ENCODE measurements around the gene PSMB7. TPM values are rescaled to one million over a fixed set of nuclear protein-coding genes. Genes with fewer than 3 reads are reported as not detected.

The PSMB7 gene
- total and polyA plus RNA-seq, 2 of the 8 experiments (the other 6 are each of a cell fraction or from before 2014, with no cell fraction given), result 222 to 357 TPM

DNA sequence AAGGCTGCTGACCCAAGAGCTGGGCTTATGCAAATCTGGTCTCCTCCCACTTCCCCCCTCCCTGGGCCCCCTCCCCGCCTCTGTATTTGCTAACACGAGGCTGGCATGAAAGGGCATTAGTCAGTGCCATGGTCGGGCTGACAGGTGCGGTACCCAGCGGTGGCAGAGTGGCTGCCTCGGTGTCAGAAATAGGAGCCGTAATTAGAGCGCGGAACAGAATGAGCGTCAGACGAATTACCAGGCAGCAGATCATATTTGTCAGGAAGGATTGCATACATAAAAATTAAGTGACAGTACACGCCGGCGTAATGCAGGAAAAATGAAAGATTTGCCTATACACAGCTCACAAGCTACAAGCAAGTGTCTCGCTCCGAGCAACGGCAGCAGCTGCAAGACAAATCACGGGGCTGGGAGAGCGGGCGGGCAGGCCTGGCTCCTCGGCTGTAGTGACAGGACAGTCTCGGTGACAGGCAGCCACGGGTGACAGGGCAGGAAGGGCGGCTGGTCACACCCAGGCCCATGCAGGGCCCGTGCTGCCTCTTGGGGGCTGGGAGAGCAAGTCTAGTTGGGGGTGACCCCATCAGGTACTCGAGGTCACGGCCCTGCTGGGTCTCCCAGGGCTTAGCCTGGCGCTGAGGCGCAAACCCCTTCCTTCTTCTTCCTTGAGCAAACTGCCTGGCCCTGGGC is 85.1 kb downstream of the PSMB7 start:
- H2BK12ac ChIP-seq (ENCODE audit: low read depth, low read length), result no peak overlapping the region
- no peaks in the 10 kb centered on the region for H3K79me2 ChIP-seq (ENCODE audit: control insufficient read depth in 1 of 2, insufficient read depth in 2 of 2, low read length in 2 of 2)
- H3K27me3 ChIP-seq (replicated peaks in 1 of 4; ENCODE audit: control insufficient read depth in 3 of 4, extremely low read depth in 1 of 4, insufficient read depth in 3 of 4, low read length in 3 of 4), result no peaks in the 10 kb centered on the region
- H3K23ac ChIP-seq (ENCODE audit: insufficient read length), result no peak overlapping the region
- FAIRE-seq (no peak), DNase-seq (ENCODE audit: low read depth in 1 of 2, low spot score in 2 of 2) (no peak)
- H3K36me3 ChIP-seq (ENCODE audit: control insufficient read depth in 2 of 4, insufficient read depth in 4 of 4, low read length in 3 of 4), result no peaks in the 10 kb centered on the region
- H4K91ac ChIP-seq (replicated peaks; ENCODE audit: insufficient read length, low read length), result no peak overlapping the region
- H3K4ac ChIP-seq (replicated peaks; ENCODE audit: insufficient read length, low read depth, low read length), result no peak overlapping the region
- no peak overlapping the region for H2BK5ac ChIP-seq (ENCODE audit: low read depth, low read length)
- H3K23me2 ChIP-seq (ENCODE audit: low read depth, low read length), result no peaks in the 10 kb centered on the region; the same call in 1 of the 2 replicates
- no peak overlapping the region for H3K18ac ChIP-seq (ENCODE audit: extremely low read depth, low read length)
- H2AK5ac ChIP-seq (ENCODE audit: low read depth, low read length), result no peak overlapping the region
- H2BK120ac ChIP-seq (replicated peaks; ENCODE audit: low read depth, low read length), result no peak overlapping the region
- H4K20me1 ChIP-seq (replicated peaks in 1 of 2; ENCODE audit: control insufficient read depth in 1 of 2, insufficient read depth in 2 of 2, low read length in 2 of 2), result peaks cover 0 to 3% of the 10 kb centered on the region in 2 experiments
- H4K8ac ChIP-seq (ENCODE audit: extremely low read depth, insufficient read depth, low read length), result no peak overlapping the region
- H2BK20ac ChIP-seq (ENCODE audit: low read length), result no peak overlapping the region
- WGBS, 2 experiments (ENCODE audit: extremely low coverage in 1 of 2, insufficient coverage in 1 of 2, insufficient read length in 1 of 2, insufficient replicate concordance in 2 of 2, low coverage in 1 of 2, low lambda C conversion rate in 2 of 2, missing lambda C conversion rate in 1 of 2), result 91% methylated on average over 22 of the region's 29 CpGs; no CpG with 5 or more reads in 1 of the 2 experiments
- H2BK15ac ChIP-seq (ENCODE audit: low read length), result no peak overlapping the region
- H3K4me3 ChIP-seq (ENCODE audit: extremely low read depth in 1 of 4, insufficient read depth in 2 of 4, low read depth in 3 of 4, low read length in 4 of 4), result no peak overlapping the region
- TF ChIP-seq JUN (IDR thresholded peaks at IDR 0.05; ENCODE audit: low read depth, low read length) (no peak), POLR2AphosphoS5 (IDR thresholded peaks at IDR 0.05; ENCODE audit: low read depth, low read length) (no peak), ZNF274 (IDR thresholded peaks at IDR 0.05; ENCODE audit: borderline replicate concordance, extremely low read depth, low read length) (no peak), YY1 (IDR thresholded peaks at IDR 0.05; ENCODE audit: low read depth, low read length) (no peak), SUZ12 (IDR thresholded peaks at IDR 0.05; ENCODE audit: low read length) (no peak), USF2 (IDR thresholded peaks at IDR 0.05; ENCODE audit: low read length) (no peak), EP300 (IDR thresholded peaks at IDR 0.05; ENCODE audit: borderline replicate concordance in 1 of 2, low read depth in 2 of 2, low read length in 2 of 2) (no peak), FOSL1 (IDR thresholded peaks at IDR 0.05; ENCODE audit: insufficient read depth, low read depth, low read length) (no peak)
- no peak overlapping the region for H2AFZ ChIP-seq (ENCODE audit: low read length)
- no peaks in the 10 kb centered on the region for H3K4me1 ChIP-seq (replicated peaks in 1 of 4; ENCODE audit: control insufficient read depth in 3 of 4, insufficient read depth in 4 of 4, low read length in 3 of 4)
- no peak overlapping the region for H4K5ac ChIP-seq (ENCODE audit: insufficient read length, low read depth, low read length)
- H3K79me1 ChIP-seq (ENCODE audit: low read depth, low read length), result no peaks in the 10 kb centered on the region
- no peaks in the 10 kb centered on the region for H3K9me3 ChIP-seq (ENCODE audit: insufficient read depth in 2 of 2, low read depth in 1 of 2, low read length in 1 of 2)
- H3K27ac ChIP-seq (ENCODE audit: low read depth, low read length), result no peak overlapping the region
- POLR2A ChIA-PET (ENCODE audit: partially characterized antibody), result interaction anchor here (0.7 kb wide), 1 partner anchor 217 kb away, joined by 3 read pairs; no protein-coding TSS in a partner anchor
- no peak overlapping the region for H3K9ac ChIP-seq (replicated peaks in 1 of 4; ENCODE audit: extremely low read depth in 1 of 4, low read depth in 3 of 4, low read length in 3 of 4)
- H3K4me2 ChIP-seq (ENCODE audit: insufficient read depth in 1 of 2, low read depth in 2 of 2, low read length in 2 of 2), result no peak overlapping the region
- CTCF ChIA-PET (ENCODE audit: partially characterized antibody), result interaction anchor here (1.0 to 3.9 kb wide), 3 partner anchors 9 to 203 kb away, joined by 3 to 13 read pairs (median 3); no protein-coding TSS in a partner anchor
- no peak overlapping the region for H3K56ac ChIP-seq (replicated peaks; ENCODE audit: insufficient read length, low read depth, low read length)
- no peak overlapping the region for H3K14ac ChIP-seq (ENCODE audit: insufficient read length)

All from H1 (cell line).